Measurements from ENCODE around the gene STEAP2.

The STEAP2 gene

GRCh38 chr7:90270431-90271178 lies 59.1 kb downstream of the STEAP2 start:
- DNase-seq (ENCODE audit: low read depth in 2 of 2) = no peak

GRCh38 chr7:90271753-90272152 lies 60.2 kb downstream of the STEAP2 start:
- DNase-seq (ENCODE audit: low read depth in 2 of 2) = no peak

- no peak for DNase-seq (ENCODE audit: low read depth in 2 of 2)
These were observed 60.7 kb downstream of the STEAP2 start for GRCh38 chr7:90272242-90272641.

GRCh38 chr7:90274161-90274560 lies 62.6 kb downstream of the STEAP2 start:
- no peak for DNase-seq (ENCODE audit: low read depth in 2 of 2)

GRCh38 chr7:90276033-90276728 lies 64.6 kb downstream of the STEAP2 start:
- DNase-seq (ENCODE audit: low read depth in 2 of 2) = no peak
